ENCODE measurements around the gene RHOC.

GRCh38 chr1:112717263-112717873, 10.4 kb upstream of the RHOC start:
- TF ChIP-seq POLR2A (IDR thresholded peaks at IDR 0.05; ENCODE audit: low read depth, low read length): no peak
- TF ChIP-seq TAF1 (IDR thresholded peaks at IDR 0.05; ENCODE audit: low read depth, low read length): no peak
- TF ChIP-seq POLR2AphosphoS5 (IDR thresholded peaks at IDR 0.05; ENCODE audit: low read depth, low read length): no peak
- TF ChIP-seq SPI1 (IDR thresholded peaks at IDR 0.05; ENCODE audit: low read depth, low read length): peak; percentile 61
- no peak for TF ChIP-seq PAX5 (IDR thresholded peaks at IDR 0.05; ENCODE audit: insufficient read depth, low read length, severe bottlenecking)
- TF ChIP-seq POU2F2 (IDR thresholded peaks at IDR 0.05; ENCODE audit: low read depth, low read length): no peak
